ENCODE data around the gene DDX5.

DNA sequence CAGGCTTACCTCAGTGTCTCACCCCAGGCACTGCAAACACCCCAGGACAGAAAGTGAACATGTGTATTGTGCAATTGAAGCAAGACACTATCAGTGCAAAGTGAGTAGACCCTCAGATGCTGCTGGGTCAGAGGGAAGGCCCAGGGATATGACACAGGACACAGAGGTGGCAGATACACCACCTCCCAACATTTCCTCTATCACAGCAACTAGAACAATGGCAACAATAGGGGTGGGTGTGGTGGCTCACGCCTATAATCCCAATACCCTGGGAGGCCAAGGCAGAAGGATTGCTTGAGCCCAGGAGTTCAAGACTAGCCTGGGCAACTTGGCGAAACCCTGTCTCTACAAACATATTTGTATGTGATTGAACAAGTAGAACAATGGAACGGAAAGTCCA lies 34.6 kb downstream of the DDX5 start:
- TF ChIP-seq, protein P1, sequence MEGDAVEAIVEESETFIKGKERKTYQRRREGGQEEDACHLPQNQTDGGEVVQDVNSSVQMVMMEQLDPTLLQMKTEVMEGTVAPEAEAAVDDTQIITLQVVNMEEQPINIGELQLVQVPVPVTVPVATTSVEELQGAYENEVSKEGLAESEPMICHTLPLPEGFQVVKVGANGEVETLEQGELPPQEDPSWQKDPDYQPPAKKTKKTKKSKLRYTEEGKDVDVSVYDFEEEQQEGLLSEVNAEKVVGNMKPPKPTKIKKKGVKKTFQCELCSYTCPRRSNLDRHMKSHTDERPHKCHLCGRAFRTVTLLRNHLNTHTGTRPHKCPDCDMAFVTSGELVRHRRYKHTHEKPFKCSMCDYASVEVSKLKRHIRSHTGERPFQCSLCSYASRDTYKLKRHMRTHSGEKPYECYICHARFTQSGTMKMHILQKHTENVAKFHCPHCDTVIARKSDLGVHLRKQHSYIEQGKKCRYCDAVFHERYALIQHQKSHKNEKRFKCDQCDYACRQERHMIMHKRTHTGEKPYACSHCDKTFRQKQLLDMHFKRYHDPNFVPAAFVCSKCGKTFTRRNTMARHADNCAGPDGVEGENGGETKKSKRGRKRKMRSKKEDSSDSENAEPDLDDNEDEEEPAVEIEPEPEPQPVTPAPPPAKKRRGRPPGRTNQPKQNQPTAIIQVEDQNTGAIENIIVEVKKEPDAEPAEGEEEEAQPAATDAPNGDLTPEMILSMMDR (IDR thresholded peaks at IDR 0.05): no peak
- TF ChIP-seq POLR2A (IDR thresholded peaks at IDR 0.05): no peak

Measured in heart left ventricle (tissue), 13 donors.